BJ (cell line): ENCODE measurements around the gene COL19A1. TPM values are rescaled to one million over a fixed set of nuclear protein-coding genes. Genes with fewer than 3 reads are reported as not detected.

Experiments used
- CTCF ChIA-PET: fragments of 350-600 bp; formaldehyde crosslinking; extraction: SDS; loops from one replicate; lab custom pipeline; 2021; ENCODE audit warnings: antibody characterized with exemption, inconsistent platforms; lab: Yijun Ruan, JAX
- POLR2A ChIA-PET: fragments of 300-600 bp; sonication (Branson Sonifier 250); formaldehyde crosslinking; extraction: SDS; loops from one replicate; lab custom pipeline; 2021; ENCODE audit warnings: antibody characterized with exemption; lab: Charles Lee
- DNase-seq: peaks from one replicate; pipeline ENCODE4 v3.0.0-alpha.2; 2011; ENCODE audit warnings: low read depth
- H3K27me3 ChIP-seq: 2 replicates; pipeline ENCODE4 v1.6.0; 2011; ENCODE audit warnings: low read length; ENCODE audit not compliant: control insufficient read depth, insufficient read depth
- H3K36me3 ChIP-seq: 2 replicates; pipeline ENCODE4 v1.5.1; 2011; ENCODE audit warnings: low read length; ENCODE audit not compliant: control insufficient read depth, insufficient read depth
- H3K4me3 ChIP-seq: 2 replicates; pipeline ENCODE4 v1.5.1; 2011; ENCODE audit warnings: low read depth, mild to moderate bottlenecking, control low read depth, low read length
- polyA plus RNA-seq: library from polyadenylated mRNA; depleted of rRNA; stranded (reverse); fragments of >200 nt; gene quantifications from 2 replicates; pipeline ENCODE4 v1.2.3, GENCODE V29; 2011
- TF ChIP-seq, protein P1 (sequence below): IDR thresholded peaks from 2 replicates; pipeline ENCODE4 v1.5.1; 2011; ENCODE audit warnings: low read depth, mild to moderate bottlenecking, control low read depth, inconsistent platforms, low read length, moderate library complexity; ENCODE audit not compliant: insufficient read depth

COL19A1 gene
- polyA plus RNA-seq, 1 experiment: 0.11 TPM

DNA sequence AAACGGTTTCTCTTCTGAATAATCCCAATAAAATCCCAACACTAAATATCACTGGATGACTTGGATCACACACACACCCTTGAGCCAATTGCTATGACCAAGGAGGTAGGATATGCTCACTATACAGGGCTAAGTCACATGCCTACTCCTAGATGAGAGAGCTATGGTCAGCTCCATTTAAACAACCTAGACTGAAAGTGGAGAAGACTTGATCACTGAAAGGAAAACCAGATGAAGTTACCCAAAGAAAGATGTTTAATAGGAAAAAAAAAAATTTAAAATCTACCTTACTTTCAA lies 18.9 kb upstream of the COL19A1 start:
- Histone ChIP-seq H3K36me3 (no peaks in the 10 kb centered on the region), H3K27me3 (no peaks in the 10 kb centered on the region), H3K4me3 (no peak overlapping the region)
- ChIA-PET CTCF (no interaction called here), POLR2A (no interaction called here)
- DNase-seq: no peak
- TF ChIP-seq, protein P1, sequence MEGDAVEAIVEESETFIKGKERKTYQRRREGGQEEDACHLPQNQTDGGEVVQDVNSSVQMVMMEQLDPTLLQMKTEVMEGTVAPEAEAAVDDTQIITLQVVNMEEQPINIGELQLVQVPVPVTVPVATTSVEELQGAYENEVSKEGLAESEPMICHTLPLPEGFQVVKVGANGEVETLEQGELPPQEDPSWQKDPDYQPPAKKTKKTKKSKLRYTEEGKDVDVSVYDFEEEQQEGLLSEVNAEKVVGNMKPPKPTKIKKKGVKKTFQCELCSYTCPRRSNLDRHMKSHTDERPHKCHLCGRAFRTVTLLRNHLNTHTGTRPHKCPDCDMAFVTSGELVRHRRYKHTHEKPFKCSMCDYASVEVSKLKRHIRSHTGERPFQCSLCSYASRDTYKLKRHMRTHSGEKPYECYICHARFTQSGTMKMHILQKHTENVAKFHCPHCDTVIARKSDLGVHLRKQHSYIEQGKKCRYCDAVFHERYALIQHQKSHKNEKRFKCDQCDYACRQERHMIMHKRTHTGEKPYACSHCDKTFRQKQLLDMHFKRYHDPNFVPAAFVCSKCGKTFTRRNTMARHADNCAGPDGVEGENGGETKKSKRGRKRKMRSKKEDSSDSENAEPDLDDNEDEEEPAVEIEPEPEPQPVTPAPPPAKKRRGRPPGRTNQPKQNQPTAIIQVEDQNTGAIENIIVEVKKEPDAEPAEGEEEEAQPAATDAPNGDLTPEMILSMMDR: no peak

GRCh38 chr6:69848552-69848951 lies 17.8 kb upstream of the COL19A1 start:
- Histone ChIP-seq H3K27me3 (no peaks in the 10 kb centered on the region), H3K4me3 (no peak overlapping the region), H3K36me3 (no peaks in the 10 kb centered on the region)
- no peak for DNase-seq
- TF ChIP-seq, protein P1: no peak
- CTCF ChIA-PET: interaction anchor here (0.6 to 1.2 kb wide), 2 partner anchors 9 to 98 kb away, joined by 4 to 5 read pairs; no protein-coding TSS in a partner anchor
- POLR2A ChIA-PET: no interaction called here

- Histone ChIP-seq H3K4me3 (no peak overlapping the region), H3K27me3 (no peaks in the 10 kb centered on the region), H3K36me3 (no peaks in the 10 kb centered on the region)
- CTCF ChIA-PET: no interaction called here
- TF ChIP-seq, protein P1: no peak
- no peak for DNase-seq
- POLR2A ChIA-PET: no interaction called here
These were observed 13.7 kb upstream of the COL19A1 start for GRCh38 chr6:69852706-69853105.

DNA sequence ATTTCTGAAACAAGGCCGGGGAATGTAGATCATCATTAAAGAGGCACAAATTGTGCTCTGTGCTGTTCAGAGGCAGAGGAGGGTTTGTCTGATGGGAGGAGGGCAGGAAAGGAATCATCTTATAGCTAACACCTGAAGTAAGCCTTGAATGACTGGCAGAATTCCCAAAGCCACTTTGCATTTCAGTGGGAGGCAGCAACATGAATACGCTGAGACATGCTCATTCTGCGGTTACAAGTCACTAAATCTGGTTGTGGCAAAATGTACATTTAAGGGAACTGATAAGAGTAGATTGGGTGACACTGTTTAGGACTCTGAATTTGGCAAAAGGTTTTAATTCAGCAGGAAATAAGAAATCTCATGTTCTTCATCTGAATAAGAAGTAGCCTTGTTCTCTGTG lies 4.4 kb upstream of the COL19A1 start:
- TF ChIP-seq, protein P1: no peak
- DNase-seq: no peak
- ChIA-PET POLR2A (no interaction called here), CTCF (no interaction called here)
- H3K27me3 ChIP-seq: peaks cover 7% of the 10 kb centered on the region
- H3K36me3 ChIP-seq: no peaks in the 10 kb centered on the region
- H3K4me3 ChIP-seq: no peak overlapping the region

- Histone ChIP-seq H3K36me3 (no peaks in the 10 kb centered on the region), H3K4me3 (no peak overlapping the region), H3K27me3 (peaks cover 12% of the 10 kb centered on the region)
- ChIA-PET POLR2A (no interaction called here), CTCF (no interaction called here)
- DNase-seq: no peak
- TF ChIP-seq, protein P1: no peak
These were observed 2.6 kb upstream of the COL19A1 start for GRCh38 chr6:69863766-69864165.
